ENCODE data around the gene ATXN3L.

Gene ATXN3L

DNA sequence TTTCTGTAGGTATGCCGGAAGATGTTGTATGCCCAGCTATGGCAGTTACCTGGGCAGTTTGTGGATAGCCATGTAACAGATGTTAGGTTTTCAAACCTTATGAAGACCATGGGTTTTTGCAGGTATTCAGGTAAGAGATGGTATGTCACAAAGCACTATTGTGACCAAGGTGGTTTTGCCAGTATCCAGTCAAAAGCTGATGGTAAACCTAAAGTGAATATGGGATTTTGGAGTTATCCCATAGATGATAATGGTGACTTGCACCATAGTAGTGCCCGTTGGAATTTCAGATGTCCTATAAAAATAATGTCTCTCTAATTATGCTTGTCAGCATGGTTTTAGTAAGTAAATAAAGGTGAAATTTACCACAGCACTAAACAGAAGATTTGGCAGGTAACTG, at the start of gene ATXN3L:
Gene ATXN3L (minus strand): TSS at position 101 of the 400 bp plus-strand sequence. CDS start 119 bp downstream, outside the sequence.
- DNase-seq (ENCODE audit: low read depth) = no peak
- TF ChIP-seq, protein P1, sequence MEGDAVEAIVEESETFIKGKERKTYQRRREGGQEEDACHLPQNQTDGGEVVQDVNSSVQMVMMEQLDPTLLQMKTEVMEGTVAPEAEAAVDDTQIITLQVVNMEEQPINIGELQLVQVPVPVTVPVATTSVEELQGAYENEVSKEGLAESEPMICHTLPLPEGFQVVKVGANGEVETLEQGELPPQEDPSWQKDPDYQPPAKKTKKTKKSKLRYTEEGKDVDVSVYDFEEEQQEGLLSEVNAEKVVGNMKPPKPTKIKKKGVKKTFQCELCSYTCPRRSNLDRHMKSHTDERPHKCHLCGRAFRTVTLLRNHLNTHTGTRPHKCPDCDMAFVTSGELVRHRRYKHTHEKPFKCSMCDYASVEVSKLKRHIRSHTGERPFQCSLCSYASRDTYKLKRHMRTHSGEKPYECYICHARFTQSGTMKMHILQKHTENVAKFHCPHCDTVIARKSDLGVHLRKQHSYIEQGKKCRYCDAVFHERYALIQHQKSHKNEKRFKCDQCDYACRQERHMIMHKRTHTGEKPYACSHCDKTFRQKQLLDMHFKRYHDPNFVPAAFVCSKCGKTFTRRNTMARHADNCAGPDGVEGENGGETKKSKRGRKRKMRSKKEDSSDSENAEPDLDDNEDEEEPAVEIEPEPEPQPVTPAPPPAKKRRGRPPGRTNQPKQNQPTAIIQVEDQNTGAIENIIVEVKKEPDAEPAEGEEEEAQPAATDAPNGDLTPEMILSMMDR (conservative IDR thresholded peaks at IDR 0.05; ENCODE audit: low read depth, low read length) = no peak
- no peak within 1 kb of the TSS for H3K4me3 ChIP-seq (ENCODE audit: low read depth, low read length)

DNA sequence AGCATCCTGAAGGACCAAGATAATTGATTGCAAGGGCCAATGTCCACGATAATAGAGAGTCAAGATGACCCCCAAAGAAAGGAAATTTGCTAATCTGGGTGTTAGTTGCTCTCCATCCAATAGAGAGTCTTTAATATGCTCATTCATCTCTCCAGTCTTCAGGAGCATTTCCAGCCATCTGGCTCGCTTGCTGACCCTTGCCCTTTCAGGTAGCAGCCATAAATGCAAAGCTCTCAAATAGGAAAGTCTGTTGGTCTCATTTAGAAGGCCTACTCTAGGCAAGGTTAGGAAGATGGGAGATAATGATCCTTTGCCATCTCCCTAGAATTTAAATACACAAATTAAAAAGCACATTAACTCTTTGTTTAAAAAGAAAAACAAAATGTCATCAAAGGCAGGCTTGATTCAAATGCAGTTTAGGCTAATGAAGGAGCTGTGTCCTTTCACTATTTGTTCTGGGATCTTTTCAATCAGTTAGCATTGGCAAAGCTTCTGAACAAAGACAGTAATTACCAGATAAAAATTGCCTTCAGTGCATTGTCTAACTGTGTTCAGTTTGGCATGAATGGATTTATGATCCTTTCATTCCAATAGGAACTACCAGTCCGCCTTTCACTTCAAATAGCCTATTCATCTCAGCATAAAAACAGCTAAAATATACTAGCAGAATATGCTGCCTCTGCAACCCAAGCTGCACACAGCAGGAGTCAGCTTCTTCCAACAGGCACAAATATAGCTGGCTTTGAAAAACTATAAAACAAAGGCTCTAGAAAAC, 49.6 kb upstream of the ATXN3L start:
- no peak overlapping the region for H3K4me3 ChIP-seq (ENCODE audit: low read depth, low read length)
- TF ChIP-seq, protein P1 (conservative IDR thresholded peaks at IDR 0.05; ENCODE audit: low read depth, low read length) = peak; percentile 35
- DNase-seq (ENCODE audit: low read depth) = peak; percentile 62

DNA sequence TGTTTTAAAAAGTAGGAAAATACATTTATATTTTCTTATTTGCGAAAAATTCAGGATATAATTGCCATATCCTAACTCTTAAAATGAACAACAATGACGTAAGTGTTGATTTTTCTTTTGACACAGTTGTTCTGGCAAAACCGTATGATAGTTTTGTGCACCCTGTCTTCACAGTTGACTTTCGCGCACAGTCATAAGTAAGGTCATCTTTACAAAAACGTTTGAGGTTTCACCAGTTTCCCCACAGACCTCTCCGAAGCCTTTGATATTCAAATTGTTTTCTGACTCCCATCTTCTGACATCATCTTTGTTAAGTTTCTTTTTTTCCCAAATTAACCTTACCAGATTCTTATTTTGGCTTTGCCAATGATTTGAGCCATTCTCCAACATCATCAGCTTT, 48.1 kb upstream of the ATXN3L start:
- DNase-seq (ENCODE audit: low read depth) = no peak
- TF ChIP-seq, protein P1 (conservative IDR thresholded peaks at IDR 0.05; ENCODE audit: low read depth, low read length) = no peak
- H3K4me3 ChIP-seq (ENCODE audit: low read depth, low read length) = no peak overlapping the region

DNA sequence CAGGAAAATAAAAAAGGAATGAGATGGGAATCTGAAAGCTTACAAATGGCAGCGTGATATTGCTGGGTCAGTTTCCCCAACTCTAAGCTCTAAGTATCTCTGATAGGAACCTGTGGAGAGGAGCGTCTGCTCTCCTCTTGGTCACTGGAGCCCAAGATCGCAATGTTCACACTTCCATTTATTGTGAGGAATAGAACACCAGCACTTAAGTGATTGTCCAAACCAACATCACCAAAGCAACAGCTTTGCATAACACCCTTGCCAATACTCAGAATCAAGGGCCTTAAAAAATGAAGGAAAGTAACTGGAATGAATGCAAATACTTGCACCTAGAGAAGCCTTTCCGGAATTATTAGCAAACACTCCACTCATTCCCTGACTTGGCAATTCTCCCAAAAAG, 46.8 kb upstream of the ATXN3L start:
- TF ChIP-seq, protein P1 (conservative IDR thresholded peaks at IDR 0.05; ENCODE audit: low read depth, low read length) = no peak

DNA sequence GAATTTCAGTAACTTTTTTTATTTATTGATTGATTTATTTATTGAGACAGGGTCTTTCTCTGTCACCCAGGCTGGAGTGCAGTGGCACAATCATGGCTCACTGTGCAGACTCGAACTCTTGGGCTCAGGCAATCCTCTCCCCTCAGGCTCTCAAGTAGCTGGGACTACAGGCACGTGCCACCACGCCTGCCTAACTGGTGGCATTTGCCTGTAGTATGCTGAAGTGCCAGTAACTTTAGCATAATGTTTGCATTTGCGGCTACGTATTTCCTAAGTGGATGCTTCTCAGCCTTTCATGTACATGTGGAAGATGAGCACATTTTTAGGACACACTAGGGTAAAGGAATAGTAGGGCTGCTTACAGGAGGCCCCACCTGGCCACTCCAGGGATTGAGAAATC, 45.3 kb upstream of the ATXN3L start:
- DNase-seq (ENCODE audit: low read depth) = no peak
- TF ChIP-seq, protein P1 (conservative IDR thresholded peaks at IDR 0.05; ENCODE audit: low read depth, low read length) = no peak
- no peak overlapping the region for H3K4me3 ChIP-seq (ENCODE audit: low read depth, low read length)

More for the DNA sequence above, 46.8 kb upstream of the ATXN3L start:
- no peak for DNase-seq (ENCODE audit: low read depth)
- H3K4me3 ChIP-seq (ENCODE audit: low read depth, low read length) = no peak overlapping the region

DNA sequence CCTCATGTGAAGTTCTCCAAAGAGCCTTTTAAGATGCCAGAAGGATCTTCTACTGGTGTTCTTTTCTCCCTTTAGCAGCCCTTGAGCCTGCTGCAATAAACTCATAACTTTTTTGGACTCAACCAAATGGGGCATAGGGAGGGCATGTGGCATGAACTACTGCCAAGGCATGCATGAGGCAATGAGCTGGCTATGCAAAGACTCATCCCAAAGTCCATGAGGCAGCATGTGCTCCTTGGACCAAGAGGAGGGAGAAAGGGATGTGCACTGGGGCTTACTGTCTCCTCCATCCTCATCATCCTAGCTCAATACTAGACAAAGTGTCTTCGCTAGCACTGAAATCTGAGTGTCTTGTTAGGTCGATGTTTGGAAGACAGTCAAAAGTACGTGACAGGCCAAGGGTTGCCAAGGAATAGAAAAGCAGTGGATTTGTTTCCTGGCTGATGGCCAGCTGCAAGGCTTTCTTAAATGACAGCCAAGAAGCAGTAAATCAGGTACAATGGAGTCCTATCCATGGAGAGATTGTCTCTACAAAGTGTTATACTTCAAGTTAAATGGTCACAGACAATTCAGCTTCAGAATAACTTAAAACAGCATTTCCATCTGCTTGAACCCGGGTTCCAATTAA, 44.5 kb upstream of the ATXN3L start:
- TF ChIP-seq, protein P1 (conservative IDR thresholded peaks at IDR 0.05; ENCODE audit: low read depth, low read length) = no peak
- H3K4me3 ChIP-seq (ENCODE audit: low read depth, low read length) = no peak overlapping the region
- no peak for DNase-seq (ENCODE audit: low read depth)

All from choroid plexus epithelial cell (primary cell).